Hepatic stellate cell (primary cell): ENCODE data around the gene ZBTB46.

Experiments used
- DNase-seq: peaks from one replicate; pipeline ENCODE4 v3.0.0; 2011; ENCODE audit warnings: low spot score

ZBTB46 gene

GRCh38 chr20:63695424-63696305, 135.4 kb downstream of the ZBTB46 start:
- DNase-seq, result no peak

DNA sequence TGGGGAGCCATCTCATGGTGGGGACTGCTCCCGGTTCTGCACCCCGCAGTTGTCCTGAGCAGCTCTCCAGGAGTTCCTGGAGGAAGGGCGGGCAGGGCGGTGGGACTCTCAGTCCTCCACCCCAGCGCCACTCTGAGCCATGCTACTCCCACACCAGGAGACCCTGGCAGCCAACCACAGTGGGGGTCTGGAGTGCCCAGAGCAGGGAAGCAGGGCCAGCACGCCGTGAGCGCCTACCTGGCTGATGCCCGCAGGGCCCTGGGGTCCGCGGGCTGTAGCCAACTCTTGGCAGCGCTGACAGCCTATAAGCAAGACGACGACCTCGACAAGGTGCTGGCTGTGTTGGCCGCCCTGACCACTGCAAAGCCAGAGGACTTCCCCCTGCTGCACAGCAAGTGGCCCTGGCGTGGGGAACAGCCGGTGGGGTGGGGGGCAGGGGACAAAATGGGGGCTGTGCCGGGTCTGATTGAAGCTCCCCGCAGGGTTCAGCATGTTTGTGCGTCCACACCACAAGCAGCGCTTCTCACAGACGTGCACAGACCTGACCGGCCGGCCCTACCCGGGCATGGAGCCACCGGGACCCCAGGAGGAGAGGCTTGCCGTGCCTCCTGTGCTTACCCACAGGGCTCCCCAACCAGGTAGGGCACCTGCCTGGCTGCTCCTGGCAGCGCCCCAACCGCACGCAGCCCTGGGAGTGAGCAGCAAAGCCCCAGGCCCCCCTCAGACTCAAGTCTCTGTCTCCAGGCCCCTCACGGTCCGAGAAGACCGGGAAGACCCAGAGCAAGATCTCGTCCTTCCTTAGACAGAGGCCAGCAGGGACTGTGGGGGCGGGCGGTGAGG, 136.3 kb downstream of the ZBTB46 start:
- DNase-seq, result no peak

- no peak for DNase-seq
These were observed 137.1 kb downstream of the ZBTB46 start for GRCh38 chr20:63693733-63694583.
